WTC11 (cell line): ENCODE results near the gene RPL10A. TPM values are rescaled to one million over a fixed set of nuclear protein-coding genes. Genes with fewer than 3 reads are reported as not detected.

ENCODE experiments used
- ATAC-seq: fragments of 200-7000 bp; cut with Tn5 transposase; 2 replicates; pipeline ENCODE4 v1.10.0; 2021; ENCODE audit warnings: mild to moderate bottlenecking, moderate library complexity
- CTCF ChIA-PET: fragments of 300-600 bp; sonication (Branson Sonifier 250); formaldehyde crosslinking; loops from one replicate; lab custom pipeline; 2021; ENCODE audit warnings: antibody characterized with exemption; lab: Charles Lee
- POLR2A ChIA-PET: fragments of 350-600 bp; sonication (Branson Sonifier 250); formaldehyde crosslinking; loops from one replicate; lab custom pipeline; 2021; ENCODE audit warnings: antibody characterized with exemption; lab: Charles Lee
- DNase-seq: peaks from one replicate; pipeline ENCODE4 v3.0.0; 2021; ENCODE audit warnings: low spot score
- H3K27ac Mint-ChIP-seq: 2 replicates; pipeline ENCODE4 v1.8.0; 2021; ENCODE audit warnings: mixed read lengths
- H3K27me3 Mint-ChIP-seq: 2 replicates; pipeline ENCODE4 v1.8.0; 2021; ENCODE audit warnings: low read depth, mild to moderate bottlenecking, moderate library complexity, mixed read lengths
- H3K36me3 Mint-ChIP-seq: 2 replicates; pipeline ENCODE4 v1.8.0; 2021; ENCODE audit warnings: mixed read lengths
- H3K4me1 Mint-ChIP-seq: 2 replicates; pipeline ENCODE4 v1.8.0; 2022; ENCODE audit warnings: mixed read lengths
- H3K4me3 Mint-ChIP-seq: 2 replicates; pipeline ENCODE4 v1.8.0; 2021; ENCODE audit warnings: mild to moderate bottlenecking, moderate library complexity, mixed read lengths
- H3K9me3 Mint-ChIP-seq: 2 replicates; pipeline ENCODE4 v1.8.0; 2021; ENCODE audit warnings: mixed read lengths
- CBFB ChIP-seq: sonication (generic); formaldehyde crosslinking; IDR thresholded peaks from 2 replicates; pipeline ENCODE4 v1.8.1; 2022; ENCODE audit warnings: mild to moderate bottlenecking, low read depth, missing genetic modification reagents
- CREB1 ChIP-seq: sonication (generic); formaldehyde crosslinking; IDR thresholded peaks from 2 replicates; pipeline ENCODE4 v1.8.0; 2023; ENCODE audit warnings: mild to moderate bottlenecking, missing genetic modification reagents
- FOXJ3 ChIP-seq: sonication (generic); formaldehyde crosslinking; IDR thresholded peaks from 2 replicates; pipeline ENCODE4 v1.9.0; 2021; ENCODE audit warnings: missing genetic modification reagents, mild to moderate bottlenecking, borderline replicate concordance
- NFATC4 ChIP-seq: fragments of 250-450 bp; sonication (Bioruptor Pico); IDR thresholded peaks from 2 replicates; pipeline ENCODE4 v1.9.0; 2021; ENCODE audit warnings: mild to moderate bottlenecking
- NR2C2 ChIP-seq: sonication (generic); formaldehyde crosslinking; IDR thresholded peaks from 2 replicates; pipeline ENCODE4 v1.8.0; 2022; ENCODE audit warnings: mild to moderate bottlenecking, missing genetic modification reagents
- SOX15 ChIP-seq: fragments of 250-450 bp; sonication (Bioruptor Pico); IDR thresholded peaks from 2 replicates; pipeline ENCODE4 v1.9.0; 2021; ENCODE audit warnings: mild to moderate bottlenecking
- TCF7 ChIP-seq: sonication (generic); formaldehyde crosslinking; IDR thresholded peaks from 2 replicates; pipeline ENCODE4 v1.8.0; 2022; ENCODE audit warnings: mild to moderate bottlenecking, low read depth, missing genetic modification reagents, moderate library complexity
- TEAD4 ChIP-seq: sonication (generic); formaldehyde crosslinking; IDR thresholded peaks from 2 replicates; pipeline ENCODE4 v1.8.0; 2022; ENCODE audit warnings: mild to moderate bottlenecking, missing genetic modification reagents
- total RNA-seq: library from RNA; stranded (reverse); gene quantifications from 3 replicates; pipeline ENCODE4 v1.2.3, GENCODE V29; 2021
- TF ChIP-seq, protein P1 (sequence below): sonication (generic); formaldehyde crosslinking; IDR thresholded peaks from 2 replicates; pipeline ENCODE4 v1.8.0; 2023; ENCODE audit warnings: mild to moderate bottlenecking, missing genetic modification reagents
- TF ChIP-seq, protein P2 (sequence below): sonication (generic); formaldehyde crosslinking; IDR thresholded peaks from 2 replicates; pipeline ENCODE4 v1.8.1; 2022; ENCODE audit warnings: mild to moderate bottlenecking, missing genetic modification reagents, moderate library complexity, borderline replicate concordance
- TF ChIP-seq, protein P3 (sequence below): sonication (generic); formaldehyde crosslinking; IDR thresholded peaks from 2 replicates; pipeline ENCODE4 v1.8.1; 2022; ENCODE audit warnings: low read depth, mild to moderate bottlenecking, moderate library complexity, missing genetic modification reagents, borderline replicate concordance
- TF ChIP-seq, protein P4 (sequence below): fragments of 250-450 bp; sonication (Bioruptor Pico); IDR thresholded peaks from 2 replicates; pipeline ENCODE4 v2.1.2; 2022; ENCODE audit warnings: mild to moderate bottlenecking, moderate library complexity
- TF ChIP-seq, protein P5 (sequence below): sonication (generic); formaldehyde crosslinking; IDR thresholded peaks from 2 replicates; pipeline ENCODE4 v1.8.1; 2023; ENCODE audit warnings: mild to moderate bottlenecking, missing genetic modification reagents, moderate library complexity

Gene RPL10A
- total RNA-seq, 1 experiment from 2014 or later, result 1,829 TPM

DNA sequence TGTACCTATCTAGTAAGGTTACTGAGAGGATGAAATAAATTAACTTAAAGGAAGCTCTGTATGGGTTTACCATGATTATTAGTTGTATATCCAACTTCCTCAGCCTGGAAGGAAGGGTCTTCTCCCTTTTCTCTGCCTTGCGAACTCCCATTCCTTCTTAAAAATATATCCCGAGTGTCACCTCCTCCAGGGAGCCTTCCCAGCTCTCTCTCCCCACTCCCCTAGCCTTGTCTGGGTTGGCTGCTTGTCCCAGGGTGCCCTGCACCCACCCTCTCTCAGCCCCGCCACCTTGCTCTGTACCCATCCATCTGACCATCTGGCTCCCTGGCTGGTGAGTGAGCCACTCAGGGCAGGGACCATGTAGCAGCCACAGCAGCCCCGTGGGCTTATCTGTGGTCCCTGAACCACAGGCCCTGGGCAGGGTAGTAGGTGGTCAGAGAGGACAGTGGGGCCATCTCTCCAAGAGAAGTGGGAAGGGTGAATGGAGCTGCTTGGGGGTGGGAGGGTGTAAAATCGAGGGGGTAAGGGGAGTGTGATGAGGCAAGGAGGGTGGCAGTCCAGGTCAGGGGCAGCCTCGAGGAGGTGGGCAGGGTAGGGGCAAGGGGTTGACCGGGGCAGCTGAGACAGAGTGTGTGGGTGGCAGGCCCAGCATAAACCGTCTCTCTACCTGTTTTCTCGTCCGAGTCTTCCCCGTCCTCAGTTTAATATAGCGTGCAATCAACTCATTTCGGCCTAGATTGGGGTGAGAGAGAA is 15.9 kb downstream of the RPL10A start:
- H3K4me1 Mint-ChIP-seq, result peaks cover 38% of the 10 kb centered on the region
- DNase-seq, result no peak
- no peaks in the 10 kb centered on the region for H3K9me3 Mint-ChIP-seq
- no peak for ATAC-seq
- H3K36me3 Mint-ChIP-seq, result peaks cover 8% of the 10 kb centered on the region; the same call in 1 of the 2 replicates
- POLR2A ChIA-PET, result interaction anchor here (4.3 to 5.6 kb wide), 2 partner anchors 11 to 12 kb away, joined by 54 read pairs; partner anchors contain the start of gene TEAD3
- CTCF ChIA-PET, result interaction anchor here (0.9 to 1.5 kb wide), 3 partner anchors 38 to 142 kb away, joined by 3 to 4 read pairs (median 3); no protein-coding TSS in a partner anchor
- TF ChIP-seq TCF7 (no peak), NR2C2 (CRISPR knock-in tag) (no peak), CREB1 (CRISPR knock-in tag) (no peak), TEAD4 (CRISPR knock-in tag) (no peak)
- TF ChIP-seq, protein P1, sequence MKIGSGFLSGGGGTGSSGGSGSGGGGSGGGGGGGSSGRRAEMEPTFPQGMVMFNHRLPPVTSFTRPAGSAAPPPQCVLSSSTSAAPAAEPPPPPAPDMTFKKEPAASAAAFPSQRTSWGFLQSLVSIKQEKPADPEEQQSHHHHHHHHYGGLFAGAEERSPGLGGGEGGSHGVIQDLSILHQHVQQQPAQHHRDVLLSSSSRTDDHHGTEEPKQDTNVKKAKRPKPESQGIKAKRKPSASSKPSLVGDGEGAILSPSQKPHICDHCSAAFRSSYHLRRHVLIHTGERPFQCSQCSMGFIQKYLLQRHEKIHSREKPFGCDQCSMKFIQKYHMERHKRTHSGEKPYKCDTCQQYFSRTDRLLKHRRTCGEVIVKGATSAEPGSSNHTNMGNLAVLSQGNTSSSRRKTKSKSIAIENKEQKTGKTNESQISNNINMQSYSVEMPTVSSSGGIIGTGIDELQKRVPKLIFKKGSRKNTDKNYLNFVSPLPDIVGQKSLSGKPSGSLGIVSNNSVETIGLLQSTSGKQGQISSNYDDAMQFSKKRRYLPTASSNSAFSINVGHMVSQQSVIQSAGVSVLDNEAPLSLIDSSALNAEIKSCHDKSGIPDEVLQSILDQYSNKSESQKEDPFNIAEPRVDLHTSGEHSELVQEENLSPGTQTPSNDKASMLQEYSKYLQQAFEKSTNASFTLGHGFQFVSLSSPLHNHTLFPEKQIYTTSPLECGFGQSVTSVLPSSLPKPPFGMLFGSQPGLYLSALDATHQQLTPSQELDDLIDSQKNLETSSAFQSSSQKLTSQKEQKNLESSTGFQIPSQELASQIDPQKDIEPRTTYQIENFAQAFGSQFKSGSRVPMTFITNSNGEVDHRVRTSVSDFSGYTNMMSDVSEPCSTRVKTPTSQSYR (CRISPR knock-in tag), result no peak
- TF ChIP-seq, protein P2, sequence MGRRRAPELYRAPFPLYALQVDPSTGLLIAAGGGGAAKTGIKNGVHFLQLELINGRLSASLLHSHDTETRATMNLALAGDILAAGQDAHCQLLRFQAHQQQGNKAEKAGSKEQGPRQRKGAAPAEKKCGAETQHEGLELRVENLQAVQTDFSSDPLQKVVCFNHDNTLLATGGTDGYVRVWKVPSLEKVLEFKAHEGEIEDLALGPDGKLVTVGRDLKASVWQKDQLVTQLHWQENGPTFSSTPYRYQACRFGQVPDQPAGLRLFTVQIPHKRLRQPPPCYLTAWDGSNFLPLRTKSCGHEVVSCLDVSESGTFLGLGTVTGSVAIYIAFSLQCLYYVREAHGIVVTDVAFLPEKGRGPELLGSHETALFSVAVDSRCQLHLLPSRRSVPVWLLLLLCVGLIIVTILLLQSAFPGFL (CRISPR knock-in tag), result no peak
- TF ChIP-seq, protein P3, sequence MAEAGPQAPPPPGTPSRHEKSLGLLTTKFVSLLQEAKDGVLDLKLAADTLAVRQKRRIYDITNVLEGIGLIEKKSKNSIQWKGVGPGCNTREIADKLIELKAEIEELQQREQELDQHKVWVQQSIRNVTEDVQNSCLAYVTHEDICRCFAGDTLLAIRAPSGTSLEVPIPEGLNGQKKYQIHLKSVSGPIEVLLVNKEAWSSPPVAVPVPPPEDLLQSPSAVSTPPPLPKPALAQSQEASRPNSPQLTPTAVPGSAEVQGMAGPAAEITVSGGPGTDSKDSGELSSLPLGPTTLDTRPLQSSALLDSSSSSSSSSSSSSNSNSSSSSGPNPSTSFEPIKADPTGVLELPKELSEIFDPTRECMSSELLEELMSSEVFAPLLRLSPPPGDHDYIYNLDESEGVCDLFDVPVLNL (CRISPR knock-in tag), result no peak
- TF ChIP-seq, protein P4, sequence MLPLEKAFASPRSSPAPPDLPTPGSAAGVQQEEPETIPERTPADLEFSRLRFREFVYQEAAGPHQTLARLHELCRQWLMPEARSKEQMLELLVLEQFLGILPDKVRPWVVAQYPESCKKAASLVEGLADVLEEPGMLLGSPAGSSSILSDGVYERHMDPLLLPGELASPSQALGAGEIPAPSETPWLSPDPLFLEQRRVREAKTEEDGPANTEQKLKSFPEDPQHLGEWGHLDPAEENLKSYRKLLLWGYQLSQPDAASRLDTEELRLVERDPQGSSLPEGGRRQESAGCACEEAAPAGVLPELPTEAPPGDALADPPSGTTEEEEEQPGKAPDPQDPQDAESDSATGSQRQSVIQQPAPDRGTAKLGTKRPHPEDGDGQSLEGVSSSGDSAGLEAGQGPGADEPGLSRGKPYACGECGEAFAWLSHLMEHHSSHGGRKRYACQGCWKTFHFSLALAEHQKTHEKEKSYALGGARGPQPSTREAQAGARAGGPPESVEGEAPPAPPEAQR (CRISPR knock-in tag), result no peak
- no peak overlapping the region for H3K4me3 Mint-ChIP-seq
- H3K27me3 Mint-ChIP-seq, result no peaks in the 10 kb centered on the region
- H3K27ac Mint-ChIP-seq, result peak overlapping the region; percentile 98

DNA sequence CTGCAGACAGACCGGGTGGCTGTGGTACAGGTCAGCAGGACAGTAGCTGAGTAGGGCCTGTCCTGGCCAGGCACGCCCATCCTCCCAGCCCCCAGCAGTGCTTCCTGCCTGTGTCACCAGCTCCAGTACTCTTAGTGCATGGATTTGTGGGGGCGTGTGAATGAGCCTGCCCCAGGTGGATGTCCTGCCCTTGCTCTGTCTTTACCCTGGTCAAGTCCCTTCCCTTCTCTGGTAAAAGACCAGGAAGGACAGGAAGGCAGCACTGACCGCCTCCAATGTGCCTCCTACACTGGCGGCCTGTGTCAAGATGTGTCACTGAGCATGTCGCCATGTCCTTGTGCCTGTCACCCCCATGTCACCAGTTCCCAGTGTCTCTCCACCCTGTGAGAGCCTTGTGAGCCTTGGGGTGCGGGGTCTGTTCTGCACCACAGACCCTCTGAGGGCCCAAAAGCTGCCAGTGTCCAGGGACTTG is 16.8 kb downstream of the RPL10A start:
- POLR2A ChIA-PET, result interaction anchor here (4.3 to 5.6 kb wide), 2 partner anchors 12 kb away, joined by 54 read pairs; partner anchors contain the start of gene TEAD3
- CTCF ChIA-PET, result interaction anchor here (0.9 to 1.4 kb wide), 2 partner anchors 38 to 143 kb away, joined by 3 to 4 read pairs; no protein-coding TSS in a partner anchor
- ATAC-seq (no peak; the same call in 1 of the 2 replicates), DNase-seq (no peak)
- TF ChIP-seq SOX15 (no peak), FOXJ3 (no peak), CBFB (CRISPR knock-in tag) (no peak), NFATC4 (peak; percentile 54; the same call in 1 of the 2 replicates)
- TF ChIP-seq, protein P5, sequence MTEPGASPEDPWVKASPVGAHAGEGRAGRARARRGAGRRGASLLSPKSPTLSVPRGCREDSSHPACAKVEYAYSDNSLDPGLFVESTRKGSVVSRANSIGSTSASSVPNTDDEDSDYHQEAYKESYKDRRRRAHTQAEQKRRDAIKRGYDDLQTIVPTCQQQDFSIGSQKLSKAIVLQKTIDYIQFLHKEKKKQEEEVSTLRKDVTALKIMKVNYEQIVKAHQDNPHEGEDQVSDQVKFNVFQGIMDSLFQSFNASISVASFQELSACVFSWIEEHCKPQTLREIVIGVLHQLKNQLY, result no peak
- TF ChIP-seq, protein P1 (CRISPR knock-in tag), result no peak; the same call in 1 of the 2 replicates
- peaks cover 41% of the 10 kb centered on the region for H3K4me1 Mint-ChIP-seq
- H3K27ac Mint-ChIP-seq, result peak overlapping the region; percentile 98
- peaks cover 8% of the 10 kb centered on the region; the same call in 1 of the 2 replicates for H3K36me3 Mint-ChIP-seq
- H3K9me3 Mint-ChIP-seq, result no peaks in the 10 kb centered on the region
- H3K4me3 Mint-ChIP-seq, result peak overlapping the region; percentile 65
- no peaks in the 10 kb centered on the region for H3K27me3 Mint-ChIP-seq
